Activated CD8-positive, alpha-beta memory T cell treated with anti-CD3 and anti-CD28 coated beads, Interleukin-2, amount 50 U/mL, for 1 hour (primary cell): ENCODE results near the gene AACS.
"Not testable (repeated sequence)": the region's sequence is repeated elsewhere in the genome, so short reads cannot be mapped to it uniquely, and the experiment has no call there.

ENCODE experiments used
- DNase-seq: peaks from one replicate; pipeline ENCODE4 v3.0.0-alpha.2; 2020; ENCODE audit errors: extremely low read depth

AACS gene

DNA sequence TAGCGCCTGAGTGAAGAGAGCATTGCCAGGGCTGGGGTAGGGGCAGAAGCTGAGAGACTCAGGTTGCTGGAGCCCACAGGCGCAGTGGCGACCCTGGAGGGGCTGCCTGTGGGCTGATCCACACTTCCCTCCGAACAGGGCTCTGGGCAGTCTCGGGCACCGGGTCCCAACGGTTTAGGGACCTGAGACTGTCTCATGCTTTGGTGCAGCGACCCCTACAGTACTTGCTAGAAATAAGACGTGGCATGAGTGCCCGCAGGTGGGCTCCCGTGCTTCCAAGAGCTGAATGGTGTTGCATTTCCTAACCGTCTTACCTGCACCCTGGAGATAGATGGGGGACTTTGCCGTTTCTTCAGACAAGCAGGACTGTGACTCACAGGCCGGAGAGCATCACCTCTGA, 57.4 kb downstream of the AACS start:
- DNase-seq = no peak

DNA sequence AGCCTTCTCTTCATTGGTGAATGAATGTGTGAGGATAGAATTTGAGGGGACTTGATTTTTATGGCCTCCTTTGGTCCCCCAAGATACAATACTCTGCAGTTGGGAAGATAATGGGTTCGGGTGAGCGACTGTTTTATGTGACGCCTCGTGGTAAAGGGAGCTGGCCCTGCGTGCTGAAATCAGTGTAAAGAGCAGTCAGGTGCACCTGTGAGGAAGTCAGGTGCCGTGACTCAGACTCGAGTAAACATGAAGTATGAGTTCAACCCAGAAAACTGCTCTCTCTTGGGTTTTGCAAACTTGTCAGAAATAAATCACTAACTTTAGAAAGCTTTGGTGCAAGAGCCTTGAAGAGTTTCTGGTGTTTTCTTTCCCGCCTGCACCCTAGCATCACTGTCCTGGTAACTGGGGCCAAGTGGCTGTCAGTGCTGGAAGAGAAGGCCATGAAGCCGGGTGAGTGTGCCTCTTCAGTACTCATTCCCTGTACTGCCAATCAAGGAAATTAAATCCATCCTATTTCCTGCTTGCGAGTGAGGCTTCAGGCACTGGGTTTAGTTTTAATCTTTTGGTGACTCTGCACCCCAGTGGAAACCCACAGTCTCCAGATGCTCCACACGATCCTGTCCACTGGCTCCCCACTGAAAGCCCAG, 59.2 kb downstream of the AACS start:
- DNase-seq = no peak

DNA sequence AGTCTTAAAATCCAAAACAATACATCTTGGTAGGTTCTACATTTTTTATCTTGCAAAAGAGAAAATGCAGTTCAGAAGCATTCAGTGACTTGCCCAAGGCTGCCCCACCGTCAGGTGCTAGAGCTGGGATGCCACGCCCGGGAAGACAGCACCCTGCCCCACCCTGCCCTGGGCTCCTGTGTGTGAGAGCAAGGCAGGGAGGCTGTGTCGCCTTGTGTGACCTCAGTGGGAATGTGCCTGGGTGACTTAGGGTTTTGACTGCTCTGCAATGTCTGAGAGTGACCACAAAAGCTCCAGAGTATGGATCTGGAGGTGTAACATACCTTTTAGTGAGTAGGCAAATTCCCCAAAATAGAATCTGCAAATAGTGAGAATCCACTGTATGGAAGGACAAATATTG, 60.0 kb downstream of the AACS start:
- DNase-seq = no peak

DNA sequence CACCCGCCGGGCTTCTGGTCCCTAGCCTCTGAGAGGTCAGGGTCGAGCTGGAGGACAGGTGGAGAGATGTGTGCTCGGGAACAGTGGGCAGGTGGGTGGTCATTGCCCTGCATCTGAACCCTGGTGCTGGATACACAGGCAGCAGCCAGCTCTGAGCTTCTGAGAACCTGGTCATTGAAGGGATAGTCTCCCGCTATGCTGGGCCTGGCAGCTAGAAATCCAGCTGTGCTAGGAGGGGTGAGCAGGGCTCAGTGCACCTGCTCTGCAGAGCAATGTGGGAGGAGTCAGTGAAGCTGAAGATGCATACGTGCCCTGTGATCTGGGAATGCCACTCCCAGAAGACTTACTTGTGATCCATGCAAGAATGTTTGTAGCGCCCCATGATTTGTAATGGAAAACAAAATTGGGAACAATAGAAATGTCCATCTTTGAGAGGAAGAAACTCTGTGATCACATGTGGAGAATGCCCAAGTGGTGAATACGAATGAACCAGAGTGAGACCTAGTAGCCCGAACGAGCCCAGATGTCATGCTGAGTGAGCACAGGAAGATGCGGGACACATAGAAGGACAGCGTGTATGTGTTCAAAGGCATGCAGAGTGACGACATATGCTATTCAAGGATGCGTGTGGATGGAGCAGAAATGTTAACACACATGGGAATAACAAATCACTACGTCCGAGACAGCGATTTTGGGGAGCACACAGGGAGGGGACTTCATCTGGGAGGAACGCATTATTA, 63.4 kb downstream of the AACS start:
- DNase-seq = no peak

DNA sequence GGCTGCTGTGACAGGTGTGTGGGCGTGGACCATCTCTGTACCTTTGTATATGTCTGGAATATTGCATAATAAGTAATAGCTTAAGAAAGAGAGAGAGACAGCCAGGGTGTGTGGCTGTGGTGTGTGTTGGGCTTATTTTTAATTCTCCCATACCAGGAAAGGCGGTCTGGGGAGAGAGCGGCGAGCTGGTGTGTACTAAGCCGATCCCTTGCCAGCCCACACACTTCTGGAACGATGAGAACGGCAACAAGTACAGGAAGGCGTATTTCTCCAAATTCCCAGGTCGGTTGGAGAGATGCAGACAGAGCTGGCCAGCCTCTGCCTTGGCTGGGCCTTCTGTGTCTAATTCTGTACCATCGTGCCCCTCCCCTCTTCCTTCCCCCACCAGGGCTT, 63.9 kb downstream of the AACS start:
- no peak for DNase-seq

DNA sequence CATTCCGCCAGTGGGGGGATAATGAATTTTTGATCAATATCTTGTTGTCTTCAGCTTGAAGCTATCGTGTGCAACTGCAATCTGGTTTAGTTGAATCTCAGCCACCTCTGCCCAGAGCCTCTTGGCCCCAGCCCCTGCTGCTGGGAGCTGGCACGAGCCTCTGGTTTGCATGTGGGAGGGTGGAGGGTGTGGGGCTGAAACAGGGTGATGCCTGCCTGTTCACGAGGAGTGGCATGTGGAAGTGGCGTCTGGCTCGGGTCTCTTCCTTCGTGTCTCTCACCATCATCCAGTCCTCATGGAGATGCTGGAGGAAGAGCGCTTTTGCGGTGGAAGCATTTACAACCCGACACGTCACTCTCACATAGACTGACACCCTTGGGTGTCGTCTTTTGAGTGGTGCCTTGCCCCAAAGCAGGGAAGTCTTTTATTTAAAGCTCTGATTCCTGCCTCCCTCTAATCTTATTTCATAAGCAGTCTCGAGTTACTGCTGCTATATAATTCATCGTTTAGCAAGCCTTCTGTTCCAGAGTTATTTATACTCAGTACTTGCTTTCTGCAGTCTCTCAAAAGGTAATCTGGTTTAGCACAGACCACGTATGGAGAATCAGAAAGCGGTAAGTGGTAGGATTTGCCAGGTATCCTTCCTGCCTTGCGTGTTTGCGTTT, 64.5 kb downstream of the AACS start:
- no peak for DNase-seq

DNA sequence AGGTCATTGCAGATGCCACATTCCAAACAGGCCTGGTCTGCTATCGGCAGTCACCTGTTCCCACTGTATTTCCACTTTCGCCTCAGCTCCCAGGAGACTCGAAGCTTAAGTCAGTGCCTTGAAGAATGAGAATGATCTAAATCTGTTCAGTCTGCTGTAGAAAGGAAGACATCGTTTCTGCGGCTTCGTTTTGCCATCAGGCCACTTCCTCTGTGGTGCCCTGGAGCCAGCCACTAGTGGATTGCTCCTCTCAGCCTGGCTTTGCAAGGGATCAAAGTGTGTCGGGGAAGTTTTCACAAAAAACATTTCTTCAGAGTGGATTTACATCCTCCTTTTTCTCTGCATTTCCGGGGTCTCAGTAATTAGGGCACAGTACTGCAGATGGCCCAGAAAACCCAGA, 66.7 kb downstream of the AACS start:
- DNase-seq = no peak

DNA sequence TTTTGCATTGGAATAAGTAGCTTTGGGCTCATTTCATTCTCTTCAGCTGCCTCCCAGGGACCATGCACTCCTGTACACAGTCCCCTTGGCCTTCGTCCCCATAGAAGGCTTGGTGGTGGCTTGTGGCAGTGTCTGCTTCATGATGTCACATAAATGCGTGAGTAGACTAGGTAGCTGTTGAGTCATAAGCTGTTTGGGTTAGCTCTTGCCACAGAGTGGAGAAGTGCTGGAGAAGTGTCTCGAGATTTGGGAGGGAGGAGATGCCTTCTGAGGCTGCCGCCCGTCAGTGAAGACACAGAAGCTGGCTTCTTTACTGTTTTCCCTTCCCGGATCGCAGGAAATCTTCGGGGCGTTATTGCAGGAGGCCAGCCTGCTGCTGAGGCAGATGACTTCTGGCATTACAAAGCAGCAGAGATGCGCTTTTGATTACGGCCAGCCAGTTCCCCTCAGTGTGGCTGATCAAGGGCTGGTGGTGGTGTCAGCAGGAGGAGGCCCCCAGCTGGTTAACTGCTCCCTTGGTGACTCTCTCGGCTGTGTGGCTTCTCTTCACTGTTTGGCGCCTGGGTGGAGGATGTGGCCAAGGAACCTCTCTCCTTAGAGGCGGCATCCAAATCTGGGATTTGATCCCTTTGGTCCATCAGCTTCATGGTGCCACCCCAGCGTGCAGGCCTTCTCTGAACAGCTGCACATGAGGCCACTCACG, 67.6 kb downstream of the AACS start:
- DNase-seq = no peak

DNA sequence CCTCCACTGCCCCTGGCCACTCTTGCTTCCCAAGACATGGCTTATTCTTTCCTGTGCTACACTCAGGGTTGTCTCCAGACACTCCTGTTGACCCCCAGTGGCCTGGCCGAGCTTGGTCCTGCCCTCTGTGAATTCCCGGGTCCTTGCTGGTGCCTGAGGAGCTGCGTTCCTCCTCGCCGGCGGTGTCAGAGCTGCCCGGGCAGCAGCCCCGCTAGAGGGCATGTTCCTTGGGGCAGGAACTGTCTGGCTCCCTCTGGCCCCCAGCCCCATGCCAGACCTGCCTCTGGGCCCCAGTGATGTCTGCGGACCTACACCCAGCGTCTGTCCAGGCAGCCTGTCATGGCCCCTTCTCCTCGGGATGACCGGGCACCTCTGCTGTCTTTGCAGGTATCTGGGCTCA, 68.4 kb downstream of the AACS start:
- no peak for DNase-seq

DNA sequence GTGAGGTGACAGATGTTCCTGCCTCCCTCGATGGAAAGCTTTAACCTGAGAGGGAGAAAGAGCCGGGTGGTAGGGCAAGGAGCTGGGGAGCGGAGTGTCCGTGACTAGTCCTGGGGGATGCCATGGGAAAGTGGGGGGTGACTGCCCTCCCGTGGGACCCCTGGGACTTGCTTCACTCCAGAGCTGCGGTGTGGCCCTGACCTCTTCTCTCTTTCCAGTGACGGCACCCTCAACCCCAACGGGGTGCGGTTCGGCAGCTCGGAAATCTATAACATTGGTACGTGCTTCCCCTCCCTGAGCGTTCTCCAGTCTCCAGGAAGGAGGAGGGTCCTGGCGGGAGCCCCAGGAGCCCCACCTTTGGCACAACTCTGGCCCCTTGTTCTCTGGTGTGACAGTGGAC, 69.3 kb downstream of the AACS start:
- DNase-seq = no peak

DNA sequence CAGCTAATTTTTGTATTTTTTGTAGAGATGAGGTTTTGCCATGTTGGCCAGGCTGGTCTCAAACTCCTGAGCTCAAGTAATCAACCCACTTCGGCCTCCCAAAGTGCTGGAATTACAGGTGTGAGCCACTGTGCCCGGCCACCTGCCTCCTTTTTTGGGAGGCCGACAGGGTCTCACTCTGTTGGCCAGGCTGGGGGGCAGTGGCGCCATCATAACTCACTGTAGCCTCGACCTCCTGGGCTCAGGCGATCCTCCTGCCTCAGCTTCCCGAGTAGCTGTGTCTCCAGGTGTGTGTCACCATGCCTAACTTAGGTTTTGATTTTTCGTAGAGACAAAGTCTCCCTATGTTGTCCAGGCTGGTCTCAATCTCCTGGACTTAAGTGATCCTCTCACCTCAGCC, 70.7 kb downstream of the AACS start:
- no peak for DNase-seq

DNA sequence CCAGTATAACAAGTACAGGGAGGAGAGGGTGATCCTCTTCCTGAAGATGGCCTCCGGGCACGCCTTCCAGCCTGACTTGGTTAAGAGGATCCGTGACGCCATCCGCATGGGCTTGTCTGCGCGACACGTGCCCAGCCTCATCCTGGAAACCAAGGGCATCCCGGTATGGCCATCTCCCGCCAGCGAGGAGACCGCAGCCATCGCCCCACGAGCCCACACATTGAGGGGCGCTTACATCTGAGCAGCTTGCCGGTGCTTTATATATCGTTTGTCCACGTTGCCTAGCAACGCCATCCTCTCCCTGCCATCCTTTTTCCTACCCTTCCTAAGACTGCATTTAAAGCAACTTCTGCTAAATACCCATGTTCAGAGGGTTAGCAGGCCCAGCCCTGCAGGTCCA, 71.5 kb downstream of the AACS start:
- DNase-seq = no peak

DNA sequence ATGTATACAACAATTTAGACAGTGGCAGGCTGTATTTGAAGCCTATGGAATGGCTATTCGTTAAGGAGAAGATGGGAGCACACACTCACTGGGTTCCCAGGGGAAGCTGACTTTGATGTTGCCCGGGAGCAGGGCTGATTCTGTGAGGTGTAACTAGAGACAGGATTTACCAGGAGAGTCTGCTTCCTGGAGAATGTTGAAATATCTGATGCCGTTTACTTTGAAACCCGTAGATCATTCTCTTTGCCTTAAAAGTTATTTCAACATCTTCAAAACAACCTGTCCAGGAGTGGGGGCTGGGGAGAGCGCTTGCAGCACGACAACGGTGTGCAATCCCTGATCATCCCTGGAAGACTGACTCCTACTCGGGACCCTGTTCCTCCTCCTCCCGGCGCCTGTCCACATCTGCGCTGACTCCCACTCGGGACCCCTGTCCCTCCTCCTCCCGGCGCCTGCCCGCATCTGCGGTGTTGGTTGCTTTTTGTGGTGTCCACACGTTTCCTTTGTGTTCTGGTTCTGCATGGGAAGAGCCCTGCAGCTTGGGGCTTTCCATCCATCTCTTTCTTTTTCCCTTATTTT, 72.6 kb downstream of the AACS start:
- no peak for DNase-seq

DNA sequence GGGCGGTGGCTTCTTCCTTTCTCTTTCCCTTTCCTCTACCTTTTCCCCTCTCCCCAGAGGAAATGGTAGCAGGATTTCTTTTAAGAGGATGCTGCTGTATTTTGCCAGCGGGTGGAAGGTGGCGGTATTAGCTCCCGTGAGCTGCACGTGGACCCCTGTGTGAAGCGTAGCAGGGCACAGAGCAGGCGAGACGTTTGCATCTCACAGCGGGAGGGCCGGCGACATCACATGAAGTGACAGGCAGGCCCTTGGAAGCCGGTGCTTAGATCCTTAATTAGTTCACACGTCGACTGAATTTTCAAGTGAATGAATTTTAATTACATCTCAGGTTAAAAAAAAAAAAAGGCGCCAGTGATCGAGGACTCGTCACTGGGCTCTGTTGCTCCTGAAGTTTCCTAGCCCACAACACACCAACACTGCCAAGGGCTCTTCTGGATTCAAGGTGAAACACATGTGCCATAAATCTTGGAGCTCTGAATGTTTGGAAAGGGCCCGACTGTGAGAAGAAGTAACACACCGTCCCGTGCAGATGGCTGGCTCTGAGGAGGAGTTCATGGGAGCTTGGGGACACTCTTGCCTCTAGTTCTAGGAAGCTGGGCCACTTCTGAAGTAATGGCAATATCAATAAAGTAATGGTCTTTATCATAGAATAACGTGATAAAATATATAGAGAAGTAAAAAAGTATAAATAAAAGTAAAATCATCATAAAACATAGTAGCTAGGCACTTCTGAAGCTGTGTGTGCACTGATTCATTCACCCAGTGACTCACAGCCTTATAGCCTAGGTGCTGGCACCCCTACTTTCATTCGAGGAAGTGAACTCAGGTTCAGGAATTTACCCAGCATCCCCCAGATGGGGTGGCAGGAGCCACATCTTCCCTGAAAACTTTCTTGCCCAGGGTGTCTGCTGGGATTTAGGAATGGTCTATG, 75.3 kb downstream of the AACS start:
- DNase-seq = no peak

DNA sequence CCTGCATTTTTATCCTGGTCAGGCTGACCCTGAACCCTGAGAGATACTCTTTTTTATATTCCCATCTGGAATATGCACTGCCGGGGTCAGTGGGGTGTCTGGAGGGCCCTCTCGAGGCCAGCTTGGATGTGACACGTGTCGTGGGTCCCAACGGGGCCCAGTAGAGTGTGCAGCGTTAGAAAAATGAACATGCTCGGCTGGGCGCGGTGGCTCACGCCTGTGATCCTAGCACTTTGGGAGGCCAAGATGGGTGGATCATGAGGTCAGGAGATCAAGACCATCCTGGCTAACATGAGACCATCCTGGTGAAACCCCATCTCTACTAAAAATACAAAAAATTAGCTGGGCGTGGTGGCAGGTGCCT, 76.0 kb downstream of the AACS start:
- not testable (repeated sequence) for DNase-seq

DNA sequence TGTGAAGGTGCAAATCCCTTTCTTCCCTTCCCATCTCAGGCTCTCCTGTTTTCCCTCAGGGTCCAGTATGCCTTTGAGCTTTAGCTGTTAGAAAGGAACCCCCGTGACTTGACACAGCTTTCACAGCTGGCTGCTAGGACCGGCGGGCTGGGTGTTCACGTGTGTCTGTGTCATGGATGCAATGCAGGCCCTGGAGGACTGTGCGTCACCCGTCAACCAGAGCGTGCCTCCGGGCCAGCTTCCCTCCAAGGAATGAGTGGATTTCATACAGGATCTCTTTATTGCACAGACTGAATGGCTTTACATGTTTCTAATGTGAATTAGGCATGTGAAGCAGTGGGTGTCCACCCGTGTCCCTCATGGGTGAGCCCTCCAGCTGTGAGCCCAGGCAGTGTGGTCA, 77.4 kb downstream of the AACS start:
- no peak for DNase-seq

DNA sequence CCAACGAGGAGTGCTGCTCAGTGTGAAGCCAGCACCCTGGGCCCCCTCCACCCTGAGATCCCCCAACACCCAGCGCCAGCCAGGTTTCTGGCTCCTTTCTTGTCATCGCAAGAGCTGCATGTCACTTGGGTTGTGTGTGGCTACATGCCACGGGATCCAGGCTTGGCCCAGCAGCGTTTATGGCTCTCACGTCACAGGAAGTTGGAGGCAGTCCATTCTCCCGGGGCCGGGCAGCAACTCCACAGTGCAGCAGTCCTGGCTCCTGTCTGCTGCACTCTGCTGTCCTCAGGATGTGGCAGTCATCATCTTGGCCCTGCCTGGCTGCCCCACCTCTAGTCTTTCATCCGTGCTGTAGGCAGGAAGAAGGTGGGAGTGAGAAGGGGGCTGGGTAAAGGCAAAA, 78.3 kb downstream of the AACS start:
- DNase-seq = no peak

DNA sequence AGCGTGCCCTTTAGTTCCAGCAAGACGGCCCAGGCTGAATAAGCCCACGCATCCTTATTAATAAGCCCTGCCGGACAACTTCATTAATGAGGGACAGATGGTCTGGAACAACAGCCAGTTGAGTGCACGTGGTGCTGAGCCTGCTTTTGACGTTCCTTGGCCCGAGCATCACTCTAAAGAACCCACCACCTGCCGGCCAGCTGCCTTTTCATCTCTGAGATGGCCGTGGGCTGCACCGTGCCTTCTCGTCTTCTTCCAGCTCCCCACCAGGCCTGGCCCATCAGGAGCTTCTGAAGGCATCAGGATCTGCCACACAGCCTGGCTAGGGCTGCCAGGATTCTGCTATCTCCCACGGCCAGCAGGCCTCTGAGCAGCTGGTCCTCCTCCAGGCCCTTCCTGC, 80.0 kb downstream of the AACS start:
- DNase-seq = no peak

DNA sequence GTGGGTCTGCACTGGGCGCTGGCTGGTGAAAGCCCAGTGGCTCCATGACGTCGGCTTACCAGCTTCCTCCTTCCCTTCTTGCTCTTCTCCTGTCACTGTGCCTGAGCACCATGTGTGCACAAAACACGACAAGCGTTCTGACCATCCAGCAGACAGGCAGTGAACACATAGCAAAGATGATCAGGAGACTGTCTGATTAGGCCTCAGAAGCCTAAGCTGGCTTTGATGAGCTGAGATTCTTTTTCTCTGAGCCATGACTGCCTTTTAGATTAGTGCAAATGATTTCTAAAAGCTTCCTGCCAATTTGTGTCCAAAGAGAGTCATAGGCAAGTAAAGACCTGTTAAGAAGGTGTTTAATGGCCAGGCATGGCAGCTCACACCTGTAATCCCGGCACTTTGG, 83.1 kb downstream of the AACS start:
- no peak for DNase-seq

DNA sequence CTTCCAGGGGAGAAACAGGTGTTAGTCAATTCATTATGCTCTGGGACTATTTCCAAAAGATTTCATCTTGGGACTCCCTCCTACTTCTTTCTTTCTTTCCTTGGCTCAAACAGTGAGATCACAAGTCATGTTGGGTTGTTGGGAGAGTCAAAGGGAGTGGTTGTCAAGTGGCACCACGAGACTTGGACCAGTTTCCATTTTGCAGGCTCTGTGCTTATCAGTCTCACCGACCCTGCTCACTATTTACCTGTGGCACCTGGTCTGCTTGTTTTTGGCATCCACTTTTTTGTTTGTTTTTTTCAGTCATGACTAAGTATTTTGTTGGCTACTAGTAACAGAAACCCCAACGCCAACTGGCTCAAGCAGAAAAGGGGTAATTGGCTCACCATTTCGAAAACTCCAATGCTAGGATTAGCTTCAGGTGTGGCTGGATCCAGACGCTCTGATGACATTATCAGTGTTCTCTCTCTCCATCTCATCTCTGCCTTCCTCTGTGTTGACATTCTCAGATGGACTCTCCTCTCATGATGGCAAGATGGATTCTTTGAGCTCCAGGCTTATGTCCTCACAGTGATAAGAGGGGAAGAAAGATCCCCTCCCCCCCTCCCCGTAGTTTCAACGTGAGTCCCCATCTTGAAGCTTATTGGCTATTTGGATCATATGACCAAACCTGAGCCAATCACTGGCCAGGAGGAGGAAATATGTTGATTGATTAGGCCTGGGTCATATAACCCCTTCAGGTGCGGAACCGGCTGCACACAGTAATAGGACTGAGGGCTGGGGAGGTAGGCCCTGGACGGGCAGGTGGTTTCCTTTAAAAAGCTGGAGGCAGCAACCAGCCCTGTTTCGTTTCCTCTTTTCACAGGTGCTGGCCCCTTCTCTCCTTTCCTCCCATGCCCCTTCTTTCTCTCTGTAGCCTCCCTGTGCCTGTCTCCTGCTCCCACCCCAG, 84.2 kb downstream of the AACS start:
- DNase-seq = no peak
